GM21737 (cell line): ENCODE data around the gene FNDC3B.

Source experiments
- ATAC-seq: cut with Tn5 transposase; IDR thresholded peaks from one replicate; pipeline ENCODE4 v1.9.1; 2021; ENCODE audit warnings: mild to moderate bottlenecking, moderate library complexity; ENCODE audit not compliant: unreplicated experiment

The FNDC3B gene

DNA sequence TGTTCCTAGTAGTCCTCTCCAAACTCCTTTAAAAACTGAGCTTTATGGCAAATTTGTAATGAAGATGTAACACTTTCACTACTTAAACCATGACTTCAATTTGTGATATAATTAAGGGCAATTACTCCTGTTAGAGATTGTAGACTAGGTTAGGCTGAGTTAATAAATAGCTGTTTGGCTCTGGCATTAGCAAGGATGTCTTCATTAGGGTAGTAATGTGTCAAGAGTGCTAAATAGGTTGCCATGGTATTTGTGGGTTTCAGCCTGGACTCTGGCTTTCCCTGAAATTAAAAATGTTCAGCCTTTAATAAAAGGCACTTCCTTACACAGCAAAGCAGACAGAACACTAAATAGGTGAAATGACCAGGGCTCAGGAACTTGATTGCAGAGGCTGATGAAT, 337.0 kb downstream of the FNDC3B start:
- ATAC-seq: no peak

GRCh38 chr3:172376881-172377280, 337.5 kb downstream of the FNDC3B start:
- no peak for ATAC-seq

GRCh38 chr3:172378439-172378838, 339.1 kb downstream of the FNDC3B start:
- ATAC-seq: no peak

- no peak for ATAC-seq
Observed at GRCh38 chr3:172379372-172379771, 340.0 kb downstream of the FNDC3B start.

GRCh38 chr3:172380632-172381031, 341.3 kb downstream of the FNDC3B start:
- ATAC-seq: no peak

- no peak for ATAC-seq
Observed at GRCh38 chr3:172383306-172383796, 344.0 kb downstream of the FNDC3B start.

DNA sequence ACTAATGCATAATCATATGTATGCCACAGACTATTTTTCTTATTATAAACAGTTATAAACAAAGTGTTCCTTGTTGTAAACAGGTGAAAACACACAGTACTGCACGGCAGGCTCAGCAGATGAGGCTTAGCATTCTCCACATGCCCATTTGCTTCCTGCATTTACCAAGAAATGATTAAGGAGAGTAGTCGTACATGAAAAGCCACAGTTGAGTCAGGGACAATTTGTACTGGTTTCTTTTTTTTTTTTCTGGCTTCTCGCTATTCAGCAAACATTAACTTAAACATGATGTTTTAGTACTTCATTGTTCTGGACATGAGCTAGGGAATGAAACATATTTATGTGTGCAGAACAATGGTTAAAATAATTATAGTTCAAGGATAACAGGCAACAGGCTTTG, 345.5 kb downstream of the FNDC3B start:
- no peak for ATAC-seq

DNA sequence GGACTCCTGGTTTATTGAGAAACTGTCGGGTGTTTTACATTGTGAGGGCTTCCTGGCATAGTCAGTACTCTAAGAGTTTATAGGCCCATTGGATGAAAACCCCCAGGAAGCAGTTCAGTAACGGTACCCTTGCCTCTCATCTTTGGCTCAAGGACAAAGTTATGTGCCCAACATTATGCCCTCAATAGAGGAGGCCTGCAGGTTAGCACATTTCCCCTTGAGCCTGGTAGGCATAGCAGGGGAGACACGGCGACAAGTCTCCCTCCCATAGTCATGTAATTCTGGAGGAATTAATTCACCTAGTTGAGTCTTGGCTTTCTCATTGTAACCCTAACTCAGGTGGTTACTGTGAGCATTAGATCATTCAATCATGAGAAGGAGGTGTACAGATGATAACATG, 348.4 kb downstream of the FNDC3B start:
- no peak for ATAC-seq

GRCh38 chr3:172388412-172389078, 349.2 kb downstream of the FNDC3B start:
- ATAC-seq: no peak

GRCh38 chr3:172390792-172391191, 351.4 kb downstream of the FNDC3B start:
- ATAC-seq: no peak

- ATAC-seq: no peak
Observed at GRCh38 chr3:172391592-172392302, 352.4 kb downstream of the FNDC3B start.

DNA sequence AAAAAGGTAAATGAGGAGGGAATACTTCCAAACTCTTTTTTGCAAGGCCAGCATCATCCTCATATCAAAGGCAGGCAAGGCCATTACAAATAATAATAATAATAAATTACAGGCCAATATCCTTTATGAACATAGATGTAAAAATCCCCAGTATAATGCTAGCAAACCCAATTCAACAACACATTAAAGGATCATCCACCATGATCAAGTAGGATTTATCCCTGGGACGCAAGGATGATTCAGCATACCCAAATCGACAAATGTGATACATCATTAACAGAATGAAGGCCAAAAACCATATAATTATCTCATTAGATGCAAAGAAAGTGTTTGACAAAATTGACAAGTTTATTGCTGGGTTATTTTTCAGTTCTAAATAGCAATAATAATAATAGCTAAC, 355.3 kb downstream of the FNDC3B start:
- no peak for ATAC-seq

- ATAC-seq: no peak
Observed at GRCh38 chr3:172396400-172396799, 357.0 kb downstream of the FNDC3B start.

DNA sequence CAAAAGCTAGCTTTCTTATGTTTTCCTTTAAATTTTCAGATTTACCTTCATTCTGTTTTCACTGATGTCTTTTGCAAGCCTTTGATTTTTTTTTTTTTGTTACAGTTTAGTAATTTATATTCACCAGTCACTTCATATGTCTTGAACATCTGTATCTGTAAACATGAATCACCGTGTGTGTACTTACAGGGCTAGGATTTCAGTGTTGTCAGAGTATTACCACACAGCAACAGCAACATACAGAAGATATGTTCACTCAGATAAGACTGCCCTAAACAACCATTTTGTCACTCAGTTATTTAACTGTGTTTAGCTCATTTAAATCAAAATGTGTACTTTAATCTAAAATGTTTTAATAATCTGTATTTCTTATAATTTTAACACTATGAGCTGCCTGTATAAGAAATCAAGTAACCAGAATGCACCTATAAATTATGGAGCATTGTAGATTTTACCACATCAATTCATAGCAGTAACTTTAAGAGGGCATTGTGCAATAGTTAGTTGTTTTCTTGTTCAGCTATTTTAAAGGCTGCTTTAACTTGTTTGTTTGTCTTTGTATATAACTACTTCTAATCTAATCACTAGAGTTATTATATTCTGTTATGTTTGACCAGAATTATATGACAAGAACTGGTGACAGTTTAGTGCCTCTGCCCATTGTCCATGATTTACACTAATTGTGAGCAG, 358.5 kb downstream of the FNDC3B start:
- no peak for ATAC-seq

DNA sequence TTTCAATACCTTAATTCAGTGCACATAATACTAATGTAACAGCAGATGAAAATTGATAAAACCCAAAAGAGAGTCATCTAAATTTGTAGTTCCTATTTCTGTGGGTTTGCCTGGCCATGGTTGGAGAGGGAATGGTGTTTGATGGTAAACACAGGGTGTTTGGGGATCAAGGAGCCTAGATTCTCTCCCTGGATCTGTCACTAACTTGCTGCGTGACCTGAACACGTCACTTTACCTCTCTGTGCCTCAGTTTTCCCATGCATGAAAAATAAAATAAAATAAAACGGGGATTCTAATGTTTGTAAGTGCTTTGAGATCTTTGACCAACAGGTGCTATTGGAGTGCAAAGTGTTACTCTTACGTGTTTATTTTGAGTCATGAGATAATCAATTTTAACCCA, 359.1 kb downstream of the FNDC3B start:
- no peak for ATAC-seq

- ATAC-seq: no peak
Observed at GRCh38 chr3:172402090-172402489, 362.7 kb downstream of the FNDC3B start.

DNA sequence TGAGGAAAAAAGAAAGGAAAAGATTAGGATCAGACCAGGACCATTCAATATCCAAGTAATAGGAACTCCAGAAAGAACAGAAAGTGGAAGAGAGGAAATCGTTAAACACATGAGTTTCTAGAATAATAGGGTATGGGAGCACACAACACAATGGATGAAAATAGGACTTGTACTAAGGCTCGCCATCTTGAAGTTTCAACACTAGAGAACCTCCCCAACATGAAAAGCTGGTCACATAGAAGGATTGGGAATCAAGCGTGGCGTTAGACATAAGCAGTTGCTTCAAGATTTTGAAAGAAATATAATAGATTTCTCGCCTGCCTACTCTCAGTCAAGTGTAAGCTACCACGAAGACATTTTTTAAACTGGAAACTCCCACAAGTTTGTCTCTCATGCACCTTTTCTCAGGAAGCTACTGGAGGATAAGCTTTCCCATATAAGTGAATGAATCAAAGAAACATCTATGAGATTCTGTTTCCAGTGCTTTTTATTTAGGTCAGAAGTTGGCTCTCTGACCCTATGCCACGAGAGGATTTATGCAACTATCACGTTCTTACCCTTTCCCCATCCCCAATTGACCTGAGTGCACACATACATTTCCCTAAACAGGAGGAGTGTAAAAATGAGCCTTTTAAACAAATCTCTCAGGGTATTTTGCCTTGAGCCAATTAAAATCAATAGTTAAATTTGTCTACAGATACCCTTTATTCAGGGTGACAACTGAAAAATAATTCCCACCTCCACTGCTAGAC, 363.7 kb downstream of the FNDC3B start:
- no peak for ATAC-seq

DNA sequence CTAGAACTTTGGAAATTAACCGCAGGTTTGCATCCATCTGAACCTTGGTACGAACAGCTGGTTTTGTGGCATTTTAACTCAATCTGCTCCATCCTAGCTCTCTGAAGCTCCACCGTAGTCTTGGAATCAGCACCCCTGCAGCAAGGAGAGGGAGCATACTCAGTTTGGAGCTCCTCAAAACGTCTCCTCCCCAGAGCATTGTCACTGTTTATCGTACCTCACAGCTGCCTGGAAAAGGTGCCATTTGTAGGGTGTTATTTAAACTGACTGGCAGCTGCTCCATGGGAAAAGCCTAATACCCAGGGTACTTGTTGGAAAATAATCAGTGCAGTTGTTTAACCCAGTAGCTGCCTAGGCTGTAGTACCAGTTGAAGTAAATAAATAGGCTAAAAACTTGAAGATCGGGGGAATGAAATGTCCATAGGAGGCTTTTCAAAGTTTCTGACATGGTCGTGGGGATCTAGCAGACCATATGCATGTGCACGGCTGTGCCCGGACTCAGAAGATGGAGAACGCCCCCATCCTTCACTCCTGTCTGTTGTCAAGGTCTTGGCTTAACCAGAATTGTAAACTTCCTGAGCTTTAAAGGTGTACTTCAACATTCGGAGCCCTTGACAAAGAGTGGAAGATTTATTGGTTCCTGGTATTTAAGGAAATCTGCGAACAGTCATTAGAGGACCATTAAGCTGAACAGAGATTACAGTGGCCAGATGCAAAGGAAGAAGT, 365.0 kb downstream of the FNDC3B start:
- ATAC-seq: no peak

- no peak for ATAC-seq
Observed at GRCh38 chr3:172405914-172406313, 366.5 kb downstream of the FNDC3B start.

GRCh38 chr3:172407872-172408271, 368.5 kb downstream of the FNDC3B start:
- no peak for ATAC-seq
